HG02798 (cell line): ENCODE data around the gene TMEM134.

Experiments used
- ATAC-seq: cut with Tn5 transposase; IDR thresholded peaks from one replicate; pipeline ENCODE4 v1.9.1; 2021; ENCODE audit warnings: mild to moderate bottlenecking; ENCODE audit not compliant: unreplicated experiment, poor library complexity

TMEM134 gene

DNA sequence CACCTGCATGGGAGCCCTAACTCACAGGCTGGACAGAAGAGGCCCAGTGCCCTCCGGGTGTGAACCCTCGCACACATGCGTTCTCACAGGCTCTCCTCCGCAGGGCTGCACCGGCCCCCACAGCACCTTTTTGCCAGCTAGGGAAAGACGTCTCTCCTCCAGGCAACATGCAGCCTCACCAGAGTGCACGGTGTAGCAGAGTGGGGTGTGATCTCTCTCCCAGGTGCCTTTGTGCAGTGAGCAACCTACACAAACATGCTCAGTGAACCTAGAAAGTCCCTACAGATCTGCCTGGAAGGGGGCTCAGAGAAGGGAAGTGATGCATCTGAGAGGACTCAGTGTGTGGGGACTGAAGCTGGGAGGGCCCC lies 57.3 kb downstream of the TMEM134 start:
- no peak for ATAC-seq
